HCT116 (cell line): Measurements from ENCODE around the gene RUFY1. TPM values are rescaled to one million over a fixed set of nuclear protein-coding genes. Genes with fewer than 3 reads are reported as not detected.
"Not testable (repeated sequence)": the region's sequence is repeated elsewhere in the genome, so short reads cannot be mapped to it uniquely, and the experiment has no call there.

Experiments
- ATAC-seq: fragments of 200-7000 bp; cut with Tn5 transposase; 2 replicates; pipeline ENCODE4 v1.9.1; 2020; ENCODE audit warnings: mild to moderate bottlenecking, moderate library complexity
- BruUV-seq: library from RNA; stranded (reverse); fragments of 400-500 nt; replicated peaks from 2 replicates; lab custom pipeline; 2021; lab: Mats Ljungman, UMichigan
- CTCF ChIA-PET: fragments of 300-600 bp; sonication (Branson Sonifier 250); formaldehyde crosslinking; loops from one replicate; lab custom pipeline; 2021; ENCODE audit warnings: antibody characterized with exemption; lab: Charles Lee
- POLR2A ChIA-PET: fragments of 300-600, 350-600 bp; sonication (Branson Sonifier 250); formaldehyde crosslinking; loops from one replicate; lab custom pipeline; 2021; ENCODE audit warnings: antibody characterized with exemption; lab: Charles Lee
- RAD21 ChIA-PET, 2 experiments: fragments of 300-600 bp; sonication (Branson Sonifier 250); formaldehyde crosslinking; loops; one replicate each; lab custom pipeline; 2023; ENCODE audit warnings: low total read pairs in 2 of 2; ENCODE audit not compliant: uncharacterized antibody in 2 of 2, unreplicated experiment in 2 of 2, low non-redundant PET in 1 of 2; lab: Charles Lee
- DNase-seq: peaks from one replicate; pipeline ENCODE4 v3.0.0-alpha.2; 2010; ENCODE audit warnings: low read depth, low spot score
- H2AFZ ChIP-seq: fragments of 200-600 bp; shearing (Covaris generic), sonication (generic); 2 replicates; pipeline ENCODE4 v1.6.1; 2017; ENCODE audit warnings: low read depth, mixed run types, mixed read lengths, antibody characterized with exemption, low read length; ENCODE audit not compliant: poor library complexity, severe bottlenecking
- H3K27ac ChIP-seq: 2 replicates; pipeline ENCODE4 v1.5.1; 2012; ENCODE audit warnings: low read depth, low read length
- H3K27me3 ChIP-seq: fragments of 200-600 bp; sonication (generic); 2 replicates; pipeline ENCODE4 v1.6.1; 2016; ENCODE audit warnings: mixed run types, low read length, mixed read lengths; ENCODE audit not compliant: insufficient read depth
- H3K36me3 ChIP-seq, 2 experiments: fragments of 200-500 bp in 1 of 2; fragments of 200-600 bp in 1 of 2; sonication (Bioruptor generic) in 1 of 2; sonication (generic) in 1 of 2; 2 replicates each; pipeline versions ENCODE4 v1.5.1 to v1.6.1; 2014 to 2016; ENCODE audit warnings: low read length in 2 of 2, inconsistent platforms in 1 of 2, mixed read lengths in 1 of 2, mixed run types in 1 of 2; ENCODE audit not compliant: insufficient read depth in 2 of 2, control insufficient read depth in 1 of 2
- H3K4me1 ChIP-seq, 2 experiments: fragments of 200-600 bp in 1 of 2; sonication (generic) in 1 of 2; 2 replicates each; pipeline versions ENCODE4 v1.5.1 to v1.6.1; 2012 to 2017; ENCODE audit warnings: low read length in 2 of 2, inconsistent platforms in 1 of 2, mild to moderate bottlenecking in 1 of 2, mixed read lengths in 1 of 2, mixed run types in 1 of 2, moderate library complexity in 1 of 2; ENCODE audit not compliant: insufficient read depth in 2 of 2, control insufficient read depth in 1 of 2
- H3K4me2 ChIP-seq: fragments of 200-600 bp; sonication (generic); 2 replicates; pipeline ENCODE4 v1.6.1; 2017; ENCODE audit warnings: mixed run types, low read length, mixed read lengths
- H3K4me3 ChIP-seq, 2 experiments: fragments of 200-600 bp in 1 of 2; sonication (generic) in 1 of 2; replicated peaks in 1 of 2; 2 replicates each; pipeline ENCODE4 v1.5.1; 2011 to 2016; ENCODE audit warnings: low read length in 2 of 2, control low read depth in 1 of 2, low read depth in 1 of 2, mild to moderate bottlenecking in 1 of 2, mixed read lengths in 1 of 2, mixed run types in 1 of 2
- H3K79me2 ChIP-seq: fragments of 200-600 bp; sonication (generic); 2 replicates; pipeline ENCODE4 v1.6.1; 2017; ENCODE audit warnings: mild to moderate bottlenecking, mixed run types, low read length, moderate library complexity, mixed read lengths; ENCODE audit not compliant: insufficient read depth
- H3K9ac ChIP-seq: fragments of 200-600 bp; sonication (generic); 2 replicates; pipeline ENCODE4 v1.6.1; 2016; ENCODE audit warnings: low read length, mixed read lengths
- H3K9me2 ChIP-seq: fragments of 200-600 bp; sonication (generic), shearing (Covaris generic); 2 replicates; pipeline ENCODE4 v1.6.1; 2017; ENCODE audit warnings: mixed run types, mild to moderate bottlenecking, moderate library complexity; ENCODE audit not compliant: insufficient read depth
- H3K9me3 ChIP-seq, 2 experiments: fragments of 200-500 bp in 1 of 2; fragments of 200-600 bp in 1 of 2; sonication (Bioruptor generic) in 1 of 2; sonication (generic) in 1 of 2; 2 replicates each; pipeline ENCODE4 v1.6.1; 2014 to 2017; ENCODE audit warnings: low read length in 2 of 2, mixed read lengths in 2 of 2, inconsistent platforms in 1 of 2, low read depth in 1 of 2, mild to moderate bottlenecking in 1 of 2, mixed run types in 1 of 2, moderate library complexity in 1 of 2; ENCODE audit not compliant: control insufficient read depth in 1 of 2, insufficient read depth in 1 of 2
- H4K20me1 ChIP-seq: fragments of 200-600 bp; sonication (generic), shearing (Covaris generic); 2 replicates; pipeline ENCODE4 v1.6.1; 2017; ENCODE audit warnings: mixed run types, mild to moderate bottlenecking, moderate library complexity; ENCODE audit not compliant: insufficient read depth
- intact Hi-C: fragments of 100-400 bp; cut with micrococcal nuclease; formaldehyde crosslinking; loops from 2 replicates; pipeline ENCODE4 v1.10.0; 2022
- total RNA-seq: library from RNA; stranded (reverse); gene quantifications from one replicate; pipeline ENCODE4 v1.2.1, GENCODE V29; 2021; ENCODE audit not compliant: unreplicated experiment

Gene RUFY1
- total RNA-seq, 1 experiment from 2014 or later, result 32.9 TPM

GRCh38 chr5:179639296-179639695 lies 88.9 kb downstream of the RUFY1 start:
- RAD21 ChIA-PET, DNase-seq: not testable (repeated sequence)
- POLR2A ChIA-PET, result interaction anchor here (2.4 kb wide), 1 partner anchor 16 kb away, joined by 12 read pairs; the partner anchor contains the start of gene HNRNPH1

GRCh38 chr5:179641745-179642144 lies 91.4 kb downstream of the RUFY1 start:
- H3K36me3 ChIP-seq, H2AFZ ChIP-seq, H3K79me2 ChIP-seq, RAD21 ChIA-PET, intact Hi-C loops, H3K9me2 ChIP-seq, H3K27ac ChIP-seq, CTCF ChIA-PET, H3K27me3 ChIP-seq, H3K9me3 ChIP-seq, H3K9ac ChIP-seq, BruUV-seq, H3K4me1 ChIP-seq, H3K4me2 ChIP-seq, DNase-seq, H3K4me3 ChIP-seq, H4K20me1 ChIP-seq, POLR2A ChIA-PET: not testable (repeated sequence)
- 0 out of 2 replicates have a peak, but pooled peaks have one; percentile 32 for ATAC-seq

More at GRCh38 chr5:179639296-179639695, 88.9 kb downstream of the RUFY1 start:
- H3K79me2 ChIP-seq, H3K9me3 ChIP-seq, H3K9me2 ChIP-seq, BruUV-seq, H2AFZ ChIP-seq, H3K36me3 ChIP-seq, H3K4me1 ChIP-seq, intact Hi-C loops, H3K9ac ChIP-seq, H3K4me3 ChIP-seq, ATAC-seq, H3K4me2 ChIP-seq, H3K27me3 ChIP-seq, H3K27ac ChIP-seq, H4K20me1 ChIP-seq: not testable (repeated sequence)
- CTCF ChIA-PET, result interaction anchor here (0.7 kb wide), 1 partner anchor 230 kb away, joined by 3 read pairs; no protein-coding TSS in a partner anchor

- H3K9me2 ChIP-seq, H3K79me2 ChIP-seq, intact Hi-C loops, H3K27ac ChIP-seq, H2AFZ ChIP-seq, RAD21 ChIA-PET, ATAC-seq, H3K4me3 ChIP-seq, CTCF ChIA-PET, H3K36me3 ChIP-seq, H3K9me3 ChIP-seq, H3K4me1 ChIP-seq, H3K4me2 ChIP-seq, BruUV-seq, H3K27me3 ChIP-seq, POLR2A ChIA-PET, H4K20me1 ChIP-seq, H3K9ac ChIP-seq, DNase-seq: not testable (repeated sequence)
These were observed 92.3 kb downstream of the RUFY1 start for GRCh38 chr5:179642626-179643025.

- H3K27me3 ChIP-seq, H3K9me2 ChIP-seq, POLR2A ChIA-PET, H3K36me3 ChIP-seq, H3K4me2 ChIP-seq, H3K4me1 ChIP-seq, RAD21 ChIA-PET, intact Hi-C loops, CTCF ChIA-PET, ATAC-seq, H3K9ac ChIP-seq, H3K4me3 ChIP-seq, DNase-seq, H4K20me1 ChIP-seq, BruUV-seq, H2AFZ ChIP-seq, H3K79me2 ChIP-seq, H3K27ac ChIP-seq, H3K9me3 ChIP-seq: not testable (repeated sequence)
These were observed 93.0 kb downstream of the RUFY1 start for GRCh38 chr5:179643141-179643920.
